Gastrocnemius medialis (tissue), 4 donors: ENCODE data around the gene PDE4D.

ENCODE experiments used
- POLR2A ChIP-seq, 2 donors: fragments of 450-650 bp; IDR thresholded peaks; one replicate each; pipeline ENCODE4 v1.6.1; 2017; ENCODE audit warnings: antibody characterized with exemption in 2 of 2, mild to moderate bottlenecking in 2 of 2, moderate library complexity in 2 of 2
- TF ChIP-seq, protein P1 (sequence below), 5 experiments: fragments of 450-650 bp in 3 of 5; fragments of 200-600 bp in 2 of 5; sonication (generic) in 2 of 5; IDR thresholded peaks in 4 of 5; conservative IDR thresholded peaks in 1 of 5; 1 replicate in 4 of 5; 2 replicates in 1 of 5; pipeline ENCODE4 v1.5.1; 2016 to 2019; ENCODE audit warnings: antibody characterized with exemption in 5 of 5, mild to moderate bottlenecking in 3 of 5, moderate library complexity in 3 of 5

- TF ChIP-seq, protein P1, sequence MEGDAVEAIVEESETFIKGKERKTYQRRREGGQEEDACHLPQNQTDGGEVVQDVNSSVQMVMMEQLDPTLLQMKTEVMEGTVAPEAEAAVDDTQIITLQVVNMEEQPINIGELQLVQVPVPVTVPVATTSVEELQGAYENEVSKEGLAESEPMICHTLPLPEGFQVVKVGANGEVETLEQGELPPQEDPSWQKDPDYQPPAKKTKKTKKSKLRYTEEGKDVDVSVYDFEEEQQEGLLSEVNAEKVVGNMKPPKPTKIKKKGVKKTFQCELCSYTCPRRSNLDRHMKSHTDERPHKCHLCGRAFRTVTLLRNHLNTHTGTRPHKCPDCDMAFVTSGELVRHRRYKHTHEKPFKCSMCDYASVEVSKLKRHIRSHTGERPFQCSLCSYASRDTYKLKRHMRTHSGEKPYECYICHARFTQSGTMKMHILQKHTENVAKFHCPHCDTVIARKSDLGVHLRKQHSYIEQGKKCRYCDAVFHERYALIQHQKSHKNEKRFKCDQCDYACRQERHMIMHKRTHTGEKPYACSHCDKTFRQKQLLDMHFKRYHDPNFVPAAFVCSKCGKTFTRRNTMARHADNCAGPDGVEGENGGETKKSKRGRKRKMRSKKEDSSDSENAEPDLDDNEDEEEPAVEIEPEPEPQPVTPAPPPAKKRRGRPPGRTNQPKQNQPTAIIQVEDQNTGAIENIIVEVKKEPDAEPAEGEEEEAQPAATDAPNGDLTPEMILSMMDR (IDR thresholded peaks at IDR 0.05 in 4 of 5, conservative IDR thresholded peaks at IDR 0.05 in 1 of 5) = no peak
- TF ChIP-seq POLR2A (IDR thresholded peaks at IDR 0.05) = no peak
Observed at GRCh38 chr5:59873113-59873512, 20.4 kb downstream of the PDE4D start.
